ENCODE measurements around the gene TMEM178A. TPM values are rescaled to one million over a fixed set of nuclear protein-coding genes. Genes with fewer than 3 reads are reported as not detected.

Gene TMEM178A
- total RNA-seq, 1 donor from 2014 or later = 2.8 TPM

- TF ChIP-seq, protein P1, sequence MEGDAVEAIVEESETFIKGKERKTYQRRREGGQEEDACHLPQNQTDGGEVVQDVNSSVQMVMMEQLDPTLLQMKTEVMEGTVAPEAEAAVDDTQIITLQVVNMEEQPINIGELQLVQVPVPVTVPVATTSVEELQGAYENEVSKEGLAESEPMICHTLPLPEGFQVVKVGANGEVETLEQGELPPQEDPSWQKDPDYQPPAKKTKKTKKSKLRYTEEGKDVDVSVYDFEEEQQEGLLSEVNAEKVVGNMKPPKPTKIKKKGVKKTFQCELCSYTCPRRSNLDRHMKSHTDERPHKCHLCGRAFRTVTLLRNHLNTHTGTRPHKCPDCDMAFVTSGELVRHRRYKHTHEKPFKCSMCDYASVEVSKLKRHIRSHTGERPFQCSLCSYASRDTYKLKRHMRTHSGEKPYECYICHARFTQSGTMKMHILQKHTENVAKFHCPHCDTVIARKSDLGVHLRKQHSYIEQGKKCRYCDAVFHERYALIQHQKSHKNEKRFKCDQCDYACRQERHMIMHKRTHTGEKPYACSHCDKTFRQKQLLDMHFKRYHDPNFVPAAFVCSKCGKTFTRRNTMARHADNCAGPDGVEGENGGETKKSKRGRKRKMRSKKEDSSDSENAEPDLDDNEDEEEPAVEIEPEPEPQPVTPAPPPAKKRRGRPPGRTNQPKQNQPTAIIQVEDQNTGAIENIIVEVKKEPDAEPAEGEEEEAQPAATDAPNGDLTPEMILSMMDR (conservative IDR thresholded peaks at IDR 0.05; ENCODE audit: low read depth, low read length) = peak; percentile 33
- peak; percentile 39 for DNase-seq (ENCODE audit: low read depth)
- H3K4me3 ChIP-seq (ENCODE audit: low read depth, low read length) = no peak overlapping the region
Measured at GRCh38 chr2:39696838-39697237, 31.1 kb downstream of the TMEM178A start.

DNA sequence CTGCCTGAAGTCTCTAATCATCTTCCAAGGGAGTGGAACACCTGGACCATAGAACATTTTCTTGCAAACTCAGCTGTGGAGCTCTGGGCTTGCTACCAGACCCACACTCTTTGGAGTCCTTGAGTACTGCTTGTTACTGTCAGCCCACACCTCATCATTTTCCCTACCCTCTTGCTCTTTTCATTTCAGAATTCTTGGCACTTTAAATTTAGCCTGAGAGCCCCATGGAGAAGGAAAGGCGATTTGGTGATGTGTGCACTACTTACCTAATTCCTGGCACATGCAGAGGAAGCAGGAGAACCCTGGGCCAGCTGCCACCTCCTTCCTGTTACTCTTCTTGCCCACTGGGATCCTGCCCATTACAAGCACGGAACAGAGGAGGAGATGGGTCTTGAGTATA, 31.7 kb downstream of the TMEM178A start:
- no peak for DNase-seq (ENCODE audit: low read depth)

GRCh38 chr2:39701137-39701536, 35.4 kb downstream of the TMEM178A start:
- DNase-seq (ENCODE audit: low read depth) = no peak
- TF ChIP-seq, protein P1 (conservative IDR thresholded peaks at IDR 0.05; ENCODE audit: low read depth, low read length) = no peak
- H3K4me3 ChIP-seq (ENCODE audit: low read depth, low read length) = no peak overlapping the region

More for the DNA sequence above, 31.7 kb downstream of the TMEM178A start:
- H3K4me3 ChIP-seq (ENCODE audit: low read depth, low read length) = no peak overlapping the region
- TF ChIP-seq, protein P1 (conservative IDR thresholded peaks at IDR 0.05; ENCODE audit: low read depth, low read length) = no peak

- no peak overlapping the region for H3K4me3 ChIP-seq (ENCODE audit: low read depth, low read length)
- TF ChIP-seq, protein P1 (conservative IDR thresholded peaks at IDR 0.05; ENCODE audit: low read depth, low read length) = no peak
- no peak for DNase-seq (ENCODE audit: low read depth)
Measured at GRCh38 chr2:39703181-39703872, 37.6 kb downstream of the TMEM178A start.

- TF ChIP-seq, protein P1 (conservative IDR thresholded peaks at IDR 0.05; ENCODE audit: low read depth, low read length) = no peak
- DNase-seq (ENCODE audit: low read depth) = no peak
- H3K4me3 ChIP-seq (ENCODE audit: low read depth, low read length) = no peak overlapping the region
Measured at GRCh38 chr2:39704540-39704939, 38.8 kb downstream of the TMEM178A start.

DNA sequence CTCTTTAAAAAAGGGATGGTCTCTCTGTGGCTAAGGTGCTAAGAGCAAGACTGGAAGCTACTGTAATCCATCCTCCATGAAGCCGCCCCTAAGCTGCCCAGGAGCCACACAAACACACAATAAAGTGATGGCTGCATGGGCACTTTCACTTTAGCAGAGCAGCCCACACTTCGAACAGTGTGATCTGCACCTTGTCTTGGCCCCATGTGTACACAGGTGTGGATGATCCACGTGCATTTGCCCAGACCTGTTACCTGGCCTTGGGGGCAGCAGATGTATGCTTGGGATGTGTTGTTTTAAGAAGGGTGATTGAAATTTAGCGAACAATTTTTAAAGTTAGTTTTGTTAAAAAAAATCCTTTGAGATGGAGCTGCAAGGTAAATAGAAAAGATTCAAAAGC, 39.9 kb downstream of the TMEM178A start:
- no peak for DNase-seq (ENCODE audit: low read depth)
- H3K4me3 ChIP-seq (ENCODE audit: low read depth, low read length) = no peak overlapping the region
- TF ChIP-seq, protein P1 (conservative IDR thresholded peaks at IDR 0.05; ENCODE audit: low read depth, low read length) = no peak

DNA sequence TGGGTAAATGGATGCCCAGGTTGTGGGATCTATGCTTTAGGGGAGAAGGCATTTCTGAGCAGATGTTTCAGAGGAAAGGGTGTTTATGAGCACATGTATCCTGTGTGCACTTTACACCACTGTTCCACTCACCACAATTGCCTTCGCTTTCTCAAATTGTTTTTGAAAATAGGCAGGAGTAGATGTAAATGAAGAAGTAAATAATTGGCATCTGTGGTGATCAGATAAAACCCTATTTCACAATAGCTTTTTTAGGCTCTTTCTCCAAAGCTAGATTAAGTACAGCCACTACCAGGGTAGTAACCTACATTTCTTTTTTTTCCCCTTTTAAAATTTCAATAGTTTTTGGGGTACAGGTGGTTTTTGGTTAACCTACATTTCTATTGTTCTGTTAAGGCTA, 40.6 kb downstream of the TMEM178A start:
- H3K4me3 ChIP-seq (ENCODE audit: low read depth, low read length) = no peak overlapping the region
- DNase-seq (ENCODE audit: low read depth) = no peak
- TF ChIP-seq, protein P1 (conservative IDR thresholded peaks at IDR 0.05; ENCODE audit: low read depth, low read length) = no peak

All from epithelial cell of proximal tubule (primary cell).